SU-DHL-6 (cell line): ENCODE data around the gene ANTXR2.

Source experiments
- H2AFZ ChIP-seq: fragments of 200-600 bp; sonication (generic); 2 replicates; pipeline ENCODE4 v1.6.1; 2014; ENCODE audit warnings: low read depth, mild to moderate bottlenecking, moderate library complexity, mixed read lengths, antibody characterized with exemption, low read length; ENCODE audit not compliant: severe bottlenecking
- H3F3A ChIP-seq: fragments of 200-600 bp; shearing (Covaris generic); 2 replicates; pipeline ENCODE4 v1.6.0; 2016; ENCODE audit warnings: antibody characterized with exemption, mild to moderate bottlenecking; ENCODE audit not compliant: insufficient read depth
- H3K27ac ChIP-seq: fragments of 200-600 bp; sonication (generic); 2 replicates; pipeline ENCODE4 v1.5.1; 2016; ENCODE audit warnings: low read depth, mild to moderate bottlenecking, low read length, moderate library complexity, mixed read lengths
- H3K27me3 ChIP-seq: fragments of 200-600 bp; sonication (generic), shearing (Covaris generic); 2 replicates; pipeline ENCODE4 v1.6.0; 2014; ENCODE audit warnings: mild to moderate bottlenecking, low read length
- H3K36me3 ChIP-seq: fragments of 200-600 bp; sonication (generic); 2 replicates; pipeline ENCODE4 v1.6.1; 2014; ENCODE audit warnings: mild to moderate bottlenecking, low read length, mixed read lengths
- H3K4me2 ChIP-seq: fragments of 300-600, 200-600 bp; shearing (Covaris generic), sonication (generic); 2 replicates; pipeline ENCODE4 v1.6.0; 2014; ENCODE audit warnings: low read length, low read depth, mild to moderate bottlenecking; ENCODE audit not compliant: poor library complexity, severe bottlenecking
- H3K4me3 ChIP-seq: fragments of 200-600 bp; sonication (generic); 2 replicates; pipeline ENCODE4 v1.5.1; 2014; ENCODE audit warnings: antibody characterized with exemption, low read length, mild to moderate bottlenecking, mixed read lengths; ENCODE audit not compliant: insufficient read depth, poor library complexity, severe bottlenecking
- H3K79me2 ChIP-seq: fragments of 200-600 bp; sonication (generic); 2 replicates; pipeline ENCODE4 v1.6.1; 2014; ENCODE audit warnings: mild to moderate bottlenecking, low read length, moderate library complexity; ENCODE audit not compliant: insufficient read depth
- H3K9ac ChIP-seq: fragments of 200-600 bp; sonication (generic); 2 replicates; pipeline ENCODE4 v1.7.0; 2014; ENCODE audit warnings: mild to moderate bottlenecking, low read length
- H3K9me2 ChIP-seq: fragments of 200-600 bp; sonication (generic); replicated peaks from 2 replicates; pipeline ENCODE4 v1.6.1; 2014; ENCODE audit warnings: low read length; ENCODE audit not compliant: insufficient read depth
- H3K9me3 ChIP-seq: fragments of 200-600 bp; sonication (generic); 2 replicates; pipeline ENCODE4 v1.6.1; 2014; ENCODE audit warnings: low read length, mixed read lengths; ENCODE audit not compliant: insufficient read depth
- H4K20me1 ChIP-seq: fragments of 200-600 bp; sonication (generic); 2 replicates; pipeline ENCODE4 v1.6.1; 2014; ENCODE audit warnings: low read depth, mild to moderate bottlenecking, antibody characterized with exemption, low read length, moderate library complexity, mixed read lengths
- EZH2phosphoT487 ChIP-seq: fragments of 200-600 bp; sonication (generic), shearing (Covaris generic); conservative IDR thresholded peaks from 2 replicates; pipeline ENCODE4 v1.6.1; 2018; ENCODE audit warnings: mild to moderate bottlenecking, antibody characterized with exemption, low read length, moderate library complexity, mixed read lengths
- TF ChIP-seq, protein P1 (sequence below): fragments of 200-600 bp; sonication (generic); IDR thresholded peaks from one replicate; pipeline ENCODE4 v1.5.1; 2017; ENCODE audit warnings: antibody characterized with exemption, mild to moderate bottlenecking, low read length, moderate library complexity; ENCODE audit not compliant: insufficient read depth, poor library complexity, severe bottlenecking

ANTXR2 gene

DNA sequence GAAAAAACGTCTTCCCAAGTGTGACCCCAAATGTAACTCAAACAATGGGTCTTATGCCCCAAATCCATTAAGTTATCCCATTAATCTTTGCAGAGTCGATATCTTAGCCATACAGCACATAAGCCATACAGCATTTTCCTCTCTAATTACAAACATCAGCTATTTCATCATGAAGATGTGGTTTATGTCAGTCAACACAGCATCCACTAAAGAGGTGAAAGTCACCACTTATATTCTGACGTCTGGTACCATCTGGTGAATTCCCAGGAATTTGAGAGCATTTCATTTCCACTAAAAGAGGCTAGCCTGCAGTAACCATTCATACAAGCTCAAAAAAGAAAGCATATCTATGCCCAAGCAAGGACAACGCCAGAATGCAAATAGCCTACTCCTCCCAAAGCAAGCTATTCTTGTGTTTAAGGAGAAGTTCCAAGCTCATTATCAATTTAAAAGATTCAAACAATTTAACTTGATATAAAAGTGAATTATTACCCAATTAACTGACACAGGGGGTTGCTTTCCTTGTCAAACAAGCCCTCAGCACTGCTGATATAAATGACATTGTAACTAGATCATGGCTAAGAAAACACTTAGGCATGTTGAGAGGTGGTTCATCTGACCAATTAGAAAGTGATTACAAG lies 203.3 kb downstream of the ANTXR2 start:
- no peak overlapping the region for H2AFZ ChIP-seq

DNA sequence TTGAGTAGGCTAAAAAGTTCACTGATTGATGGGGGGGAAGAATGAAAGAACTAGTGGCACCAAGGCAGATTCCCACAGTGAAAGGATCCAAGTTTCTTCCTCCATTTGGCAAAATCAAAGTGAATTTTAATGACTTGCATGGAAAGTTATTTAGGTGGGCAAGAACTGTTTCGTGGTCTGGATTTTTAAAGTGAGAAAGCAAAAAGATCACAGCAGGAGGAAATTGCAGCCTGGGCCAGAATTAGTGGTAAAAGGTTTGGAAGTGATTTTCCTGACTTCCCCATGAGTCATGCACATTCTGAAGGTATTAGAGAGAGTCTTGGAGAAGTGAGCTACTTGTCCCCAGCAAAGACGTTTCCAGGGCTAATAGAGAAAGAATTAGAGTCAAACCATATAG lies 207.8 kb downstream of the ANTXR2 start:
- H3K4me3 ChIP-seq, result no peak overlapping the region
- no peaks in the 10 kb centered on the region for H4K20me1 ChIP-seq
- no peaks in the 10 kb centered on the region for H3F3A ChIP-seq
- no peak overlapping the region for H3K4me2 ChIP-seq
- no peaks in the 10 kb centered on the region for H3K27me3 ChIP-seq
- no peak overlapping the region for H3K9ac ChIP-seq
- no peak overlapping the region for H2AFZ ChIP-seq
- TF ChIP-seq EZH2phosphoT487, result no peak
- TF ChIP-seq, protein P1, sequence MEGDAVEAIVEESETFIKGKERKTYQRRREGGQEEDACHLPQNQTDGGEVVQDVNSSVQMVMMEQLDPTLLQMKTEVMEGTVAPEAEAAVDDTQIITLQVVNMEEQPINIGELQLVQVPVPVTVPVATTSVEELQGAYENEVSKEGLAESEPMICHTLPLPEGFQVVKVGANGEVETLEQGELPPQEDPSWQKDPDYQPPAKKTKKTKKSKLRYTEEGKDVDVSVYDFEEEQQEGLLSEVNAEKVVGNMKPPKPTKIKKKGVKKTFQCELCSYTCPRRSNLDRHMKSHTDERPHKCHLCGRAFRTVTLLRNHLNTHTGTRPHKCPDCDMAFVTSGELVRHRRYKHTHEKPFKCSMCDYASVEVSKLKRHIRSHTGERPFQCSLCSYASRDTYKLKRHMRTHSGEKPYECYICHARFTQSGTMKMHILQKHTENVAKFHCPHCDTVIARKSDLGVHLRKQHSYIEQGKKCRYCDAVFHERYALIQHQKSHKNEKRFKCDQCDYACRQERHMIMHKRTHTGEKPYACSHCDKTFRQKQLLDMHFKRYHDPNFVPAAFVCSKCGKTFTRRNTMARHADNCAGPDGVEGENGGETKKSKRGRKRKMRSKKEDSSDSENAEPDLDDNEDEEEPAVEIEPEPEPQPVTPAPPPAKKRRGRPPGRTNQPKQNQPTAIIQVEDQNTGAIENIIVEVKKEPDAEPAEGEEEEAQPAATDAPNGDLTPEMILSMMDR, result no peak
- no peaks in the 10 kb centered on the region for H3K9me3 ChIP-seq
- H3K9me2 ChIP-seq, result no peaks in the 10 kb centered on the region
- no peaks in the 10 kb centered on the region for H3K36me3 ChIP-seq
- H3K27ac ChIP-seq, result no peak overlapping the region
- no peaks in the 10 kb centered on the region for H3K79me2 ChIP-seq

More for the DNA sequence above, 203.3 kb downstream of the ANTXR2 start:
- Histone ChIP-seq H3K9me3 (no peaks in the 10 kb centered on the region), H3K4me3 (no peak overlapping the region), H3K4me2 (no peak overlapping the region), H3K79me2 (no peaks in the 10 kb centered on the region), H3K9me2 (no peaks in the 10 kb centered on the region), H3K27ac (no peak overlapping the region), H3K9ac (no peak overlapping the region), H3K36me3 (no peaks in the 10 kb centered on the region), H3F3A (no peaks in the 10 kb centered on the region), H3K27me3 (no peaks in the 10 kb centered on the region), H4K20me1 (no peaks in the 10 kb centered on the region)
- TF ChIP-seq, protein P1, result no peak
- no peak for TF ChIP-seq EZH2phosphoT487

DNA sequence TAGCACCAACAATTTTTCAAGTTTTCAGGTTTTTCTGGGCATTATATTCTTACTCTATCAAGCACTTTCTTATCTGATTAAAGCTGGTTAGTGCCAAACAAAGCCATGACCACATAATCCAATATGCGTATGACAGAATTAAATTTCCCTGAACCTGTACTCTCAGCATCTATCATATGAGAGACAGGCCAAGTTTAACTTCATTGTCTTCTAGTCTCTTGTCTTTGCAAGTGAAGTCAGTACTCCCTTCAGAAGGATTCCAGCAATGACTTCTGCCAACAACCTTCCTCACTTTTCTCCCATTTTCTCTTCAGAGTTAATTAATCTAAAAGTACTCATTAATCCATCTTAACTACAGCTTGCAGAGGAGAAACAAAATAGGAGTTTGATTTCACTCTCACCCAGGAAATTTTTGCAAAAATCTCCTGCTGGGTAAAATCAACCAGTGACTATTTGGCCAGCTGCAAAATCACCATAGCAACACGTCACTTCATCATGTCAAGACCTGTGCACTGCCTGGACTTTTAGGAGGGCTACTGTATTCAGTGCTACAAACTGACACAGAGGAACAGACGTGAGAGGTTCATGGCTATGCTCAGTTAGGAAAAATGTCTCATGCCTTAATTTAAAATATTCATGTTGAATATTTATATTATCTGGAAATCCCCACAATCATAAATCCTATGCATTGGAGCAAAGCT lies 208.4 kb downstream of the ANTXR2 start:
- Histone ChIP-seq H3K9ac (no peak overlapping the region), H3K27ac (no peak overlapping the region), H3K36me3 (no peaks in the 10 kb centered on the region), H3K4me2 (no peak overlapping the region), H2AFZ (no peak overlapping the region), H3K9me2 (no peaks in the 10 kb centered on the region), H3F3A (no peaks in the 10 kb centered on the region), H4K20me1 (no peaks in the 10 kb centered on the region), H3K79me2 (no peaks in the 10 kb centered on the region), H3K4me3 (no peak overlapping the region), H3K9me3 (no peaks in the 10 kb centered on the region), H3K27me3 (no peaks in the 10 kb centered on the region)
- TF ChIP-seq EZH2phosphoT487, result no peak
- TF ChIP-seq, protein P1, result no peak
